ENCODE results near the gene VANGL1.

- no peak for TF ChIP-seq GABPA (IDR thresholded peaks at IDR 0.05; ENCODE audit: low read depth)
- no peak for TF ChIP-seq CTCF (IDR thresholded peaks at IDR 0.05; ENCODE audit: insufficient read depth, low read length)
Measured at GRCh38 chr1:115666702-115667101, 24.9 kb downstream of the VANGL1 start.
